Epidermal melanocyte (primary cell): Measurements from ENCODE around the gene SUN1.
"Not testable (repeated sequence)": the region's sequence is repeated elsewhere in the genome, so short reads cannot be mapped to it uniquely, and the experiment has no call there.

Experiments used
- DNase-seq: peaks from one replicate; pipeline ENCODE4 v3.0.0; 2011; ENCODE audit warnings: low spot score; ENCODE audit not compliant: insufficient read length

Gene SUN1

GRCh38 chr7:832167-832967, at the start of gene SUN1:
SUN1 (plus strand) TSS chr7:832476; CDS start chr7:832525, 49 bp downstream.
- no peak for DNase-seq

- no peak for DNase-seq
Measured at GRCh38 chr7:782718-783449, 49.4 kb upstream of the SUN1 start.

GRCh38 chr7:783556-784490, 48.5 kb upstream of the SUN1 start:
- no peak for DNase-seq

- DNase-seq = no peak
Measured at GRCh38 chr7:784971-785370, 47.3 kb upstream of the SUN1 start.

GRCh38 chr7:785416-785815, 46.9 kb upstream of the SUN1 start:
- DNase-seq = no peak

- peak; percentile 89 for DNase-seq
Measured at GRCh38 chr7:786472-787255, 45.6 kb upstream of the SUN1 start.

GRCh38 chr7:787332-788240, 44.7 kb upstream of the SUN1 start:
- DNase-seq = no peak

- DNase-seq = no peak
Measured at GRCh38 chr7:791519-791918, 40.8 kb upstream of the SUN1 start.

GRCh38 chr7:794207-794606, 38.1 kb upstream of the SUN1 start:
- DNase-seq = no peak

- DNase-seq = no peak
Measured at GRCh38 chr7:794671-795329, 37.5 kb upstream of the SUN1 start.

- not testable (repeated sequence) for DNase-seq
Measured at GRCh38 chr7:796434-797169, 35.7 kb upstream of the SUN1 start.

GRCh38 chr7:798921-799470, 33.3 kb upstream of the SUN1 start:
- DNase-seq = no peak

GRCh38 chr7:800692-801091, 31.6 kb upstream of the SUN1 start:
- no peak for DNase-seq

GRCh38 chr7:801351-801750, 30.9 kb upstream of the SUN1 start:
- not testable (repeated sequence) for DNase-seq

GRCh38 chr7:801940-802381, 30.3 kb upstream of the SUN1 start:
- DNase-seq = peak; percentile 76

GRCh38 chr7:802500-803242, 29.6 kb upstream of the SUN1 start:
- no peak for DNase-seq

GRCh38 chr7:803243-803635, 29.0 kb upstream of the SUN1 start:
- no peak for DNase-seq
